SK-N-SH (cell line): Measurements from ENCODE around the gene HOXA6. TPM values are rescaled to one million over a fixed set of nuclear protein-coding genes. Genes with fewer than 3 reads are reported as not detected.

Experiments used
- CTCF ChIA-PET: fragments of 300-600, 350-600 bp; formaldehyde crosslinking; extraction: SDS; loops from one replicate; lab custom pipeline; 2021; lab: Yijun Ruan, JAX
- POLR2A ChIA-PET: fragments of 350-600 bp; sonication (Branson Sonifier 250); formaldehyde crosslinking; extraction: SDS; loops from one replicate; lab custom pipeline; 2020; ENCODE audit warnings: antibody characterized with exemption, inconsistent platforms; lab: Yijun Ruan, JAX
- DNase-seq: peaks from one replicate; pipeline ENCODE4 v3.0.0; 2012
- H2AFZ ChIP-seq: fragments of 200-600 bp; sonication (generic); 2 replicates; pipeline ENCODE4 v1.8.1; 2016; ENCODE audit warnings: antibody characterized with exemption, mild to moderate bottlenecking, low read depth
- H3F3A ChIP-seq: fragments of 200-600 bp; sonication (generic); replicated peaks from 2 replicates; pipeline ENCODE3; 2016; ENCODE audit warnings: antibody characterized with exemption, mild to moderate bottlenecking; ENCODE audit not compliant: insufficient read depth
- H3K27ac ChIP-seq, 2 experiments: fragments of 200-500 bp in 1 of 2; fragments of 200-600 bp in 1 of 2; sonication (Bioruptor generic) in 1 of 2; sonication (generic), shearing (Covaris generic) in 1 of 2; 2 replicates each; pipeline versions ENCODE4 v1.5.1 to v1.6.1; 2014 to 2016; ENCODE audit warnings: low read depth in 2 of 2, inconsistent platforms in 1 of 2, low read length in 1 of 2, mild to moderate bottlenecking in 1 of 2, mixed read lengths in 1 of 2
- H3K27me3 ChIP-seq: fragments of 200-600 bp; sonication (generic), shearing (Covaris generic); 2 replicates; pipeline ENCODE4 v1.6.1; 2016; ENCODE audit warnings: mixed run types; ENCODE audit not compliant: insufficient read depth
- H3K36me3 ChIP-seq, 2 experiments: fragments of 200-500 bp in 1 of 2; fragments of 200-600 bp in 1 of 2; sonication (Bioruptor generic) in 1 of 2; sonication (generic) in 1 of 2; replicated peaks in 1 of 2; 2 replicates each; pipeline versions ENCODE3 to v1.5.1; 2014 to 2016; ENCODE audit warnings: low read length in 1 of 2, mild to moderate bottlenecking in 1 of 2; ENCODE audit not compliant: insufficient read depth in 2 of 2, control insufficient read depth in 1 of 2
- H3K4me1 ChIP-seq, 2 experiments: fragments of 200-500 bp in 1 of 2; fragments of 200-600 bp in 1 of 2; sonication (Bioruptor generic) in 1 of 2; sonication (generic), shearing (Covaris generic) in 1 of 2; 2 replicates each; pipeline versions ENCODE4 v1.5.1 to v1.6.1; 2014 to 2016; ENCODE audit warnings: low read depth in 1 of 2, low read length in 1 of 2, mixed run types in 1 of 2; ENCODE audit not compliant: insufficient read depth in 2 of 2, control insufficient read depth in 1 of 2
- H3K4me2 ChIP-seq: fragments of 200-600 bp; sonication (generic), shearing (Covaris generic); 2 replicates; pipeline ENCODE4 v1.6.1; 2017; ENCODE audit warnings: mixed run types
- H3K4me3 ChIP-seq, 2 experiments: fragments of 200-500 bp in 1 of 2; fragments of 200-600 bp in 1 of 2; sonication (Bioruptor generic) in 1 of 2; sonication (generic), shearing (Covaris generic) in 1 of 2; 2 replicates each; pipeline versions ENCODE4 v1.5.1 to v1.8.1; 2014 to 2016; ENCODE audit warnings: low read depth in 2 of 2, inconsistent platforms in 1 of 2, low read length in 1 of 2, mild to moderate bottlenecking in 1 of 2, mixed read lengths in 1 of 2, moderate library complexity in 1 of 2
- H3K79me2 ChIP-seq: fragments of 200-600 bp; sonication (generic); 2 replicates; pipeline ENCODE4 v1.8.1; 2017; ENCODE audit warnings: mild to moderate bottlenecking; ENCODE audit not compliant: insufficient read depth
- H3K9ac ChIP-seq: fragments of 200-600 bp; sonication (generic); 2 replicates; pipeline ENCODE4 v1.6.1; 2017; ENCODE audit warnings: mixed run types
- H3K9me2 ChIP-seq: fragments of 200-600 bp; sonication (generic); 2 replicates; pipeline ENCODE4 v1.6.1; 2017; ENCODE audit warnings: mixed run types
- H3K9me3 ChIP-seq: fragments of 200-600 bp; sonication (generic); 2 replicates; pipeline ENCODE4 v1.6.1; 2017; ENCODE audit warnings: mixed run types, mild to moderate bottlenecking, moderate library complexity
- H4K20me1 ChIP-seq: fragments of 200-600 bp; sonication (generic); 2 replicates; pipeline ENCODE4 v1.6.1; 2017; ENCODE audit warnings: mild to moderate bottlenecking, mixed run types; ENCODE audit not compliant: insufficient read depth
- CTCF ChIP-seq: fragments of 200-600 bp; sonication (generic); IDR thresholded peaks from 2 replicates; pipeline ENCODE4 v1.6.1; 2017; ENCODE audit warnings: antibody characterized with exemption, mild to moderate bottlenecking, moderate library complexity
- EP300 ChIP-seq, 2 experiments: IDR thresholded peaks; 2 replicates each; pipeline versions ENCODE4 v1.4.0 to v1.6.1; 2012; ENCODE audit warnings: borderline replicate concordance in 1 of 2, low read depth in 1 of 2, low read length in 1 of 2
- FOXM1 ChIP-seq: IDR thresholded peaks from 2 replicates; pipeline ENCODE4 v1.4.0; 2012; ENCODE audit warnings: low read depth, mild to moderate bottlenecking
- IRF3 ChIP-seq: fragments of 150-350 bp; IDR thresholded peaks from 2 replicates; pipeline ENCODE4 v1.6.1; 2016; ENCODE audit warnings: mild to moderate bottlenecking, low read depth, low read length
- JUND ChIP-seq: IDR thresholded peaks from 2 replicates; pipeline ENCODE4 v1.4.0; 2012
- MEF2A ChIP-seq: IDR thresholded peaks from 2 replicates; pipeline ENCODE4 v1.4.0; 2012; ENCODE audit warnings: low read depth, borderline replicate concordance
- MXI1 ChIP-seq: IDR thresholded peaks from 2 replicates; pipeline ENCODE4 v1.6.1; 2012; ENCODE audit warnings: mild to moderate bottlenecking, low read depth, low read length, improper control_type of control experiment
- NFIC ChIP-seq: IDR thresholded peaks from 2 replicates; pipeline ENCODE4 v1.4.0; 2012; ENCODE audit warnings: borderline replicate concordance
- RAD21 ChIP-seq: IDR thresholded peaks from 2 replicates; pipeline ENCODE4 v1.6.1; 2012; ENCODE audit warnings: mild to moderate bottlenecking, low read length
- RCOR1 ChIP-seq: fragments of 150-350 bp; IDR thresholded peaks from 2 replicates; pipeline ENCODE4 v1.6.1; 2017; ENCODE audit warnings: antibody characterized with exemption, low read length
- RXRA ChIP-seq: IDR thresholded peaks from 2 replicates; pipeline ENCODE4 v1.4.0; 2012; ENCODE audit warnings: low read depth, mild to moderate bottlenecking, borderline replicate concordance
- SIN3A ChIP-seq: IDR thresholded peaks from 2 replicates; pipeline ENCODE4 v1.6.1; 2012; ENCODE audit warnings: low read depth, mild to moderate bottlenecking, low read length, moderate library complexity, borderline replicate concordance
- TCF12 ChIP-seq: IDR thresholded peaks from 2 replicates; pipeline ENCODE4 v1.4.0; 2012
- USF1 ChIP-seq: IDR thresholded peaks from 2 replicates; pipeline ENCODE4 v1.4.0; 2012; ENCODE audit warnings: low read depth, borderline replicate concordance
- YY1 ChIP-seq: IDR thresholded peaks from 2 replicates; pipeline ENCODE4 v1.4.0; 2012; ENCODE audit warnings: low read depth, mild to moderate bottlenecking
- WGBS: methylation state at CpG from one replicate; pipeline ENCODE4 v1.1.6; 2017; ENCODE audit warnings: low lambda C conversion rate; 5-methylcytosine and 5-hydroxymethylcytosine counted together
- polyA plus RNA-seq, 3 experiments: library from polyadenylated mRNA; depleted of rRNA; stranded (reverse); fragments of >200 nt; gene quantifications; 2 replicates each; pipeline ENCODE4 v1.2.3, GENCODE V29; 2012

Gene HOXA6
- polyA plus RNA-seq, 1 of the 3 experiments (the other 2 are of a cell fraction): not detected

GRCh38 chr7:27117887-27118491, 29.6 kb downstream of the HOXA6 start:
- no peak for TF ChIP-seq RXRA
- TF ChIP-seq IRF3: no peak
- no peak for TF ChIP-seq MEF2A
- no peak for TF ChIP-seq FOXM1
- no peak for TF ChIP-seq TCF12
- TF ChIP-seq RAD21: no peak
- no peak for TF ChIP-seq RCOR1
- H3K9me3 ChIP-seq: no peaks in the 10 kb centered on the region
- H3K79me2 ChIP-seq: no peaks in the 10 kb centered on the region
- peaks cover 96% of the 10 kb centered on the region for H3K27me3 ChIP-seq
- H3K4me2 ChIP-seq: 0 out of 2 replicates have a peak overlapping the region, but pooled peaks have one; percentile 17
- no peak for DNase-seq
- 19% methylated on average over 19 of the region's 19 CpGs for WGBS
- no peaks in the 10 kb centered on the region for H3F3A ChIP-seq
- CTCF ChIA-PET: interaction anchor here (0.6 to 2.9 kb wide), 3 partner anchors 13 to 458 kb away, joined by 3 to 9 read pairs (median 3); partner anchors contain the start of gene HOXA5
- no peak overlapping the region for H3K27ac ChIP-seq
- H3K9ac ChIP-seq: no peak overlapping the region
- H4K20me1 ChIP-seq: no peaks in the 10 kb centered on the region
- 0 out of 4 replicates have a peak overlapping the region, but pooled peaks of 1 of the 2 experiments have one; percentile 6 for H3K4me3 ChIP-seq
- no peaks in the 10 kb centered on the region for H3K4me1 ChIP-seq
- no peaks in the 10 kb centered on the region for H3K36me3 ChIP-seq
- no peaks in the 10 kb centered on the region for H3K9me2 ChIP-seq
- POLR2A ChIA-PET: no interaction called here
- no peak overlapping the region for H2AFZ ChIP-seq

GRCh38 chr7:27116962-27117886, 30.4 kb downstream of the HOXA6 start:
- H3K79me2 ChIP-seq: no peaks in the 10 kb centered on the region
- no peaks in the 10 kb centered on the region for H3K36me3 ChIP-seq
- no peak overlapping the region for H3K9ac ChIP-seq
- 7% methylated on average over 12 of the region's 12 CpGs for WGBS
- no peaks in the 10 kb centered on the region for H3K9me2 ChIP-seq
- H4K20me1 ChIP-seq: no peaks in the 10 kb centered on the region
- no peak overlapping the region for H2AFZ ChIP-seq
- no peaks in the 10 kb centered on the region for H3F3A ChIP-seq
- ChIA-PET CTCF (interaction anchor here (0.7 to 2.9 kb wide), 7 partner anchors 11 to 945 kb away, joined by 3 to 9 read pairs (median 4); partner anchors contain the start of gene HOXA5), POLR2A (no interaction called here)
- 0 out of 2 replicates have a peak overlapping the region, but pooled peaks have one; percentile 17 for H3K4me2 ChIP-seq
- H3K4me1 ChIP-seq: no peaks in the 10 kb centered on the region
- no peak for TF ChIP-seq JUND
- TF ChIP-seq RAD21: no peak
- TF ChIP-seq FOXM1: no peak
- no peak for TF ChIP-seq SIN3A
- TF ChIP-seq MXI1: no peak
- TF ChIP-seq CTCF: no peak
- no peak for TF ChIP-seq NFIC
- no peak for TF ChIP-seq RCOR1
- TF ChIP-seq USF1: no peak
- no peak for TF ChIP-seq MEF2A
- TF ChIP-seq EP300 (IDR thresholded peaks at IDR 0.05; ENCODE audit: borderline replicate concordance in 1 of 2, low read depth in 1 of 2, low read length in 1 of 2): no peak
- TF ChIP-seq YY1: no peak
- no peaks in the 10 kb centered on the region for H3K9me3 ChIP-seq
- H3K27me3 ChIP-seq: peaks cover 94% of the 10 kb centered on the region
- H3K4me3 ChIP-seq: no peak overlapping the region
- no peak overlapping the region for H3K27ac ChIP-seq
- DNase-seq: no peak
